Activated CD8-positive, alpha-beta memory T cell treated with anti-CD3 and anti-CD28 coated beads, Interleukin-2, amount 10 ng/mL, durations not matched to agents 7 days and 5 days (primary cell): ENCODE data around the gene PRDM5. TPM values are rescaled to one million over a fixed set of nuclear protein-coding genes. Genes with fewer than 3 reads are reported as not detected.

Source experiments
- ATAC-seq: fragments of 150-1000 bp; cut with Tn5 transposase; one replicate; pipeline ENCODE4 v1.10.0; 2021; ENCODE audit warnings: moderate library complexity
- CTCF ChIA-PET: fragments of 350-600 bp; sonication (Branson Sonifier 250); formaldehyde crosslinking; loops from one replicate; lab custom pipeline; 2021; ENCODE audit warnings: antibody characterized with exemption; lab: Charles Lee
- DNase-seq: peaks from one replicate; pipeline ENCODE4 v3.0.0-alpha.2; 2020
- H3K27ac Mint-ChIP-seq: one replicate; pipeline ENCODE4 v1.8.0; 2021; ENCODE audit warnings: mild to moderate bottlenecking, mixed read lengths
- H3K27me3 Mint-ChIP-seq: one replicate; pipeline ENCODE4 v1.8.0; 2021; ENCODE audit warnings: mixed read lengths
- H3K36me3 Mint-ChIP-seq: one replicate; pipeline ENCODE4 v1.8.0; 2021; ENCODE audit warnings: mild to moderate bottlenecking, mixed read lengths
- H3K4me1 Mint-ChIP-seq: one replicate; pipeline ENCODE4 v1.8.0; 2021; ENCODE audit warnings: mixed read lengths
- H3K4me3 Mint-ChIP-seq: one replicate; pipeline ENCODE4 v1.8.0; 2021; ENCODE audit warnings: mild to moderate bottlenecking, moderate library complexity, mixed read lengths
- H3K9me3 Mint-ChIP-seq: one replicate; pipeline ENCODE4 v1.8.0; 2022; ENCODE audit warnings: low read depth, mixed read lengths
- total RNA-seq, 2 experiments: library from RNA; stranded (reverse); gene quantifications; one replicate each; pipeline ENCODE4 v1.2.3, GENCODE V29; 2021

The PRDM5 gene
- total RNA-seq, 2 experiments from 2014 or later = 1.2 TPM; not detected in 1

GRCh38 chr4:120816296-120816965 is 106.1 kb downstream of the PRDM5 start:
- DNase-seq = no peak
- Mint-ChIP-seq H3K36me3 (no peaks in the 10 kb centered on the region), H3K27me3 (peaks cover 6% of the 10 kb centered on the region), H3K4me3 (no peak overlapping the region), H3K9me3 (peaks cover 2% of the 10 kb centered on the region), H3K27ac (peak overlapping the region; percentile 17), H3K4me1 (peaks cover 12% of the 10 kb centered on the region)
- CTCF ChIA-PET = no interaction called here
- no peak for ATAC-seq

GRCh38 chr4:120815361-120815760 is 107.2 kb downstream of the PRDM5 start:
- no peak for DNase-seq
- Mint-ChIP-seq H3K27ac (no peak overlapping the region), H3K4me3 (no peak overlapping the region), H3K4me1 (peaks cover 8% of the 10 kb centered on the region), H3K36me3 (no peaks in the 10 kb centered on the region), H3K27me3 (peaks cover 6% of the 10 kb centered on the region), H3K9me3 (no peaks in the 10 kb centered on the region)
- CTCF ChIA-PET = no interaction called here
- no peak for ATAC-seq

- no peak overlapping the region for H3K4me3 Mint-ChIP-seq
- CTCF ChIA-PET = interaction anchor here (1.5 kb wide), 1 partner anchor 30 kb away, joined by 3 read pairs; no protein-coding TSS in a partner anchor
- no peaks in the 10 kb centered on the region for H3K36me3 Mint-ChIP-seq
- no peak overlapping the region for H3K27ac Mint-ChIP-seq
- DNase-seq (no peak), ATAC-seq (no peak)
- H3K9me3 Mint-ChIP-seq = no peaks in the 10 kb centered on the region
- peaks cover 5% of the 10 kb centered on the region for H3K4me1 Mint-ChIP-seq
- H3K27me3 Mint-ChIP-seq = peaks cover 6% of the 10 kb centered on the region
These were observed 107.6 kb downstream of the PRDM5 start for GRCh38 chr4:120814886-120815285.

- no peak for ATAC-seq
- Mint-ChIP-seq H3K4me1 (peaks cover under 1% of the 10 kb centered on the region), H3K9me3 (peaks cover 2% of the 10 kb centered on the region), H3K27ac (no peak overlapping the region), H3K4me3 (no peak overlapping the region), H3K36me3 (no peaks in the 10 kb centered on the region), H3K27me3 (peaks cover 6% of the 10 kb centered on the region)
- CTCF ChIA-PET = no interaction called here
- DNase-seq = no peak
These were observed 110.3 kb downstream of the PRDM5 start for GRCh38 chr4:120812216-120812615.

- no peak overlapping the region for H3K4me3 Mint-ChIP-seq
- DNase-seq (no peak), ATAC-seq (no peak)
- no peak overlapping the region for H3K27ac Mint-ChIP-seq
- peaks cover 6% of the 10 kb centered on the region for H3K9me3 Mint-ChIP-seq
- CTCF ChIA-PET = no interaction called here
- H3K4me1 Mint-ChIP-seq = no peaks in the 10 kb centered on the region
- H3K36me3 Mint-ChIP-seq = no peaks in the 10 kb centered on the region
- peaks cover 5% of the 10 kb centered on the region for H3K27me3 Mint-ChIP-seq
These were observed 113.0 kb downstream of the PRDM5 start for GRCh38 chr4:120809518-120809917.

GRCh38 chr4:120808475-120809141 is 113.9 kb downstream of the PRDM5 start:
- ATAC-seq (no peak), DNase-seq (no peak)
- no peaks in the 10 kb centered on the region for H3K36me3 Mint-ChIP-seq
- H3K27ac Mint-ChIP-seq = no peak overlapping the region
- peaks cover 6% of the 10 kb centered on the region for H3K9me3 Mint-ChIP-seq
- CTCF ChIA-PET = no interaction called here
- no peaks in the 10 kb centered on the region for H3K4me1 Mint-ChIP-seq
- peaks cover 2% of the 10 kb centered on the region for H3K27me3 Mint-ChIP-seq
- no peak overlapping the region for H3K4me3 Mint-ChIP-seq

GRCh38 chr4:120801137-120801758 is 121.3 kb downstream of the PRDM5 start:
- peaks cover 3% of the 10 kb centered on the region for H3K9me3 Mint-ChIP-seq
- H3K27me3 Mint-ChIP-seq = peaks cover 14% of the 10 kb centered on the region
- H3K36me3 Mint-ChIP-seq = no peaks in the 10 kb centered on the region

GRCh38 chr4:120798570-120798969 is 124.0 kb downstream of the PRDM5 start:
- Mint-ChIP-seq H3K4me1 (no peaks in the 10 kb centered on the region), H3K27me3 (peaks cover 12% of the 10 kb centered on the region), H3K27ac (no peak overlapping the region), H3K36me3 (no peaks in the 10 kb centered on the region), H3K4me3 (no peak overlapping the region), H3K9me3 (no peaks in the 10 kb centered on the region)
- DNase-seq (no peak), ATAC-seq (no peak)
- CTCF ChIA-PET = no interaction called here

More at GRCh38 chr4:120801137-120801758, 121.3 kb downstream of the PRDM5 start:
- H3K4me3 Mint-ChIP-seq = no peak overlapping the region
- CTCF ChIA-PET = no interaction called here
- no peak overlapping the region for H3K27ac Mint-ChIP-seq
- no peaks in the 10 kb centered on the region for H3K4me1 Mint-ChIP-seq
- DNase-seq = no peak
- no peak for ATAC-seq

- Mint-ChIP-seq H3K36me3 (no peaks in the 10 kb centered on the region), H3K4me1 (no peaks in the 10 kb centered on the region), H3K27me3 (peaks cover 7% of the 10 kb centered on the region), H3K27ac (no peak overlapping the region), H3K4me3 (no peak overlapping the region), H3K9me3 (no peaks in the 10 kb centered on the region)
- no peak for DNase-seq
- ATAC-seq = no peak
- CTCF ChIA-PET = no interaction called here
These were observed 126.3 kb downstream of the PRDM5 start for GRCh38 chr4:120796271-120796670.

GRCh38 chr4:120785202-120785601 is 137.3 kb downstream of the PRDM5 start:
- CTCF ChIA-PET = no interaction called here
- no peak for ATAC-seq
- no peak for DNase-seq
- Mint-ChIP-seq H3K36me3 (no peaks in the 10 kb centered on the region), H3K4me3 (no peak overlapping the region), H3K9me3 (no peaks in the 10 kb centered on the region), H3K4me1 (no peaks in the 10 kb centered on the region), H3K27ac (no peak overlapping the region), H3K27me3 (peaks cover 3% of the 10 kb centered on the region)

GRCh38 chr4:120777459-120777858 is 145.1 kb downstream of the PRDM5 start:
- no peaks in the 10 kb centered on the region for H3K9me3 Mint-ChIP-seq
- ATAC-seq (no peak), DNase-seq (no peak)
- no peaks in the 10 kb centered on the region for H3K4me1 Mint-ChIP-seq
- no peaks in the 10 kb centered on the region for H3K27me3 Mint-ChIP-seq
- CTCF ChIA-PET = no interaction called here
- no peak overlapping the region for H3K27ac Mint-ChIP-seq
- H3K4me3 Mint-ChIP-seq = no peak overlapping the region
- no peaks in the 10 kb centered on the region for H3K36me3 Mint-ChIP-seq

- CTCF ChIA-PET = no interaction called here
- no peaks in the 10 kb centered on the region for H3K4me1 Mint-ChIP-seq
- no peaks in the 10 kb centered on the region for H3K36me3 Mint-ChIP-seq
- no peaks in the 10 kb centered on the region for H3K27me3 Mint-ChIP-seq
- no peaks in the 10 kb centered on the region for H3K9me3 Mint-ChIP-seq
- H3K27ac Mint-ChIP-seq = no peak overlapping the region
- ATAC-seq = no peak
- no peak overlapping the region for H3K4me3 Mint-ChIP-seq
- no peak for DNase-seq
These were observed 147.1 kb downstream of the PRDM5 start for GRCh38 chr4:120775431-120775830.

GRCh38 chr4:120773641-120774040 is 148.9 kb downstream of the PRDM5 start:
- no peaks in the 10 kb centered on the region for H3K27me3 Mint-ChIP-seq
- ATAC-seq (no peak), DNase-seq (no peak)
- H3K9me3 Mint-ChIP-seq = no peaks in the 10 kb centered on the region
- no peak overlapping the region for H3K4me3 Mint-ChIP-seq
- H3K27ac Mint-ChIP-seq = no peak overlapping the region
- H3K4me1 Mint-ChIP-seq = no peaks in the 10 kb centered on the region
- CTCF ChIA-PET = no interaction called here
- no peaks in the 10 kb centered on the region for H3K36me3 Mint-ChIP-seq

- Mint-ChIP-seq H3K27ac (no peak overlapping the region), H3K9me3 (no peaks in the 10 kb centered on the region), H3K27me3 (no peaks in the 10 kb centered on the region), H3K4me1 (no peaks in the 10 kb centered on the region), H3K4me3 (no peak overlapping the region), H3K36me3 (no peaks in the 10 kb centered on the region)
- ATAC-seq = no peak
- CTCF ChIA-PET = no interaction called here
- DNase-seq = no peak
These were observed 150.6 kb downstream of the PRDM5 start for GRCh38 chr4:120771907-120772306.
